Sigmoid colon (tissue), 7 donors: Measurements from ENCODE around the gene TJP3. TPM values are rescaled to one million over a fixed set of nuclear protein-coding genes. Genes with fewer than 3 reads are reported as not detected.

Experiments
- DNase-seq: peaks from one replicate; pipeline ENCODE4 v3.0.0-alpha.2; 2019
- H3K27ac ChIP-seq, 4 donors: fragments of 200-600 bp; sonication (generic); one replicate each; pipeline ENCODE4 v1.5.1; 2016 to 2019; ENCODE audit warnings: mild to moderate bottlenecking in 1 of 4
- H3K27me3 ChIP-seq, 3 donors: fragments of 200-600 bp; sonication (generic); one replicate each; pipeline ENCODE4 v1.5.1; 2019; ENCODE audit warnings: mild to moderate bottlenecking in 1 of 3
- H3K36me3 ChIP-seq, 4 donors: fragments of 200-600 bp; sonication (generic); one replicate each; pipeline ENCODE4 v1.5.1; 2016 to 2019
- H3K4me1 ChIP-seq, 4 donors: fragments of 200-600 bp; sonication (generic); one replicate each; pipeline ENCODE4 v1.5.1; 2017 to 2019
- H3K4me3 ChIP-seq, 4 donors: fragments of 200-600 bp; sonication (generic); one replicate each; pipeline ENCODE4 v1.5.1; 2017 to 2019; ENCODE audit warnings: mild to moderate bottlenecking in 2 of 4, moderate library complexity in 1 of 4
- H3K9me3 ChIP-seq, 4 donors: fragments of 200-600 bp in 3 of 4; sonication (generic) in 3 of 4; one replicate each; pipeline versions ENCODE4 v1.5.1 to v1.6.1; 2013 to 2019
- EP300 ChIP-seq, 4 donors: sonication (generic); formaldehyde crosslinking; IDR thresholded peaks; one replicate each; pipeline ENCODE4 v1.6.1; 2017; ENCODE audit warnings: antibody characterized with exemption in 4 of 4
- POLR2A ChIP-seq, 2 donors: fragments of 450-650 bp; IDR thresholded peaks; one replicate each; pipeline ENCODE4 v1.6.1; 2016; ENCODE audit warnings: antibody characterized with exemption in 2 of 2, mild to moderate bottlenecking in 2 of 2, moderate library complexity in 2 of 2
- POLR2AphosphoS5 ChIP-seq, 4 donors: sonication (generic); formaldehyde crosslinking; IDR thresholded peaks; one replicate each; pipeline ENCODE4 v1.6.1; 2017; ENCODE audit warnings: antibody characterized with exemption in 4 of 4
- WGBS, 2 donors: extraction: QIAGEN DNeasy Blood & Tissue Kit; methylation state at CpG; one replicate each; pipeline ENCODE4 v1.1.7; 2013; 5-methylcytosine and 5-hydroxymethylcytosine counted together
- intact Hi-C: fragments of 100-400 bp; cut with DNase I; formaldehyde crosslinking; loops from one replicate; pipeline ENCODE4 v1.15.1; 2023
- polyA plus RNA-seq, 3 donors: library from polyadenylated mRNA; stranded (reverse); fragments of 200-250 nt; gene quantifications; one replicate each; pipeline ENCODE4 v1.2.3, GENCODE V29; 2013
- total RNA-seq, 4 donors: library from RNA; depleted of rRNA; stranded (reverse); fragments of >200 nt; gene quantifications; one replicate each; pipeline ENCODE4 v1.1.0, GENCODE V29; 2016
- TF ChIP-seq, protein P1 (sequence below), 4 experiments: fragments of 450-650 bp in 3 of 4; fragments of 200-600 bp in 1 of 4; IDR thresholded peaks; one replicate each; pipeline ENCODE4 v1.5.1; 2016 to 2019; ENCODE audit warnings: antibody characterized with exemption in 4 of 4, mild to moderate bottlenecking in 3 of 4, moderate library complexity in 2 of 4
- donor health status: healthy with polysubstance abuse.
- donor health status: Bipolar disorder and iron deficiency.
- donor health status: healthy.

TJP3 gene
- total and polyA plus RNA-seq, 7 donors: 0.33 to 245 (median 80.2) TPM; not detected in 1

GRCh38 chr19:3737487-3738205, 29.5 kb downstream of the TJP3 start:
- intact Hi-C loops: no loop called here
- WGBS, 2 donors: 89 to 91% methylated on average over 10 of the region's 10 CpGs
- Histone ChIP-seq H3K27ac (no peak overlapping the region), H3K4me3 (no peak overlapping the region), H3K27me3 (no peaks in the 10 kb centered on the region), H3K36me3 (no peaks in the 10 kb centered on the region), H3K9me3 (no peaks in the 10 kb centered on the region), H3K4me1 (no peaks in the 10 kb centered on the region)
- TF ChIP-seq, protein P1, sequence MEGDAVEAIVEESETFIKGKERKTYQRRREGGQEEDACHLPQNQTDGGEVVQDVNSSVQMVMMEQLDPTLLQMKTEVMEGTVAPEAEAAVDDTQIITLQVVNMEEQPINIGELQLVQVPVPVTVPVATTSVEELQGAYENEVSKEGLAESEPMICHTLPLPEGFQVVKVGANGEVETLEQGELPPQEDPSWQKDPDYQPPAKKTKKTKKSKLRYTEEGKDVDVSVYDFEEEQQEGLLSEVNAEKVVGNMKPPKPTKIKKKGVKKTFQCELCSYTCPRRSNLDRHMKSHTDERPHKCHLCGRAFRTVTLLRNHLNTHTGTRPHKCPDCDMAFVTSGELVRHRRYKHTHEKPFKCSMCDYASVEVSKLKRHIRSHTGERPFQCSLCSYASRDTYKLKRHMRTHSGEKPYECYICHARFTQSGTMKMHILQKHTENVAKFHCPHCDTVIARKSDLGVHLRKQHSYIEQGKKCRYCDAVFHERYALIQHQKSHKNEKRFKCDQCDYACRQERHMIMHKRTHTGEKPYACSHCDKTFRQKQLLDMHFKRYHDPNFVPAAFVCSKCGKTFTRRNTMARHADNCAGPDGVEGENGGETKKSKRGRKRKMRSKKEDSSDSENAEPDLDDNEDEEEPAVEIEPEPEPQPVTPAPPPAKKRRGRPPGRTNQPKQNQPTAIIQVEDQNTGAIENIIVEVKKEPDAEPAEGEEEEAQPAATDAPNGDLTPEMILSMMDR (IDR thresholded peaks at IDR 0.05): no peak
- TF ChIP-seq POLR2AphosphoS5 (IDR thresholded peaks at IDR 0.05) (no peak), EP300 (IDR thresholded peaks at IDR 0.05) (no peak), POLR2A (IDR thresholded peaks at IDR 0.05) (no peak)
- DNase-seq: no peak

DNA sequence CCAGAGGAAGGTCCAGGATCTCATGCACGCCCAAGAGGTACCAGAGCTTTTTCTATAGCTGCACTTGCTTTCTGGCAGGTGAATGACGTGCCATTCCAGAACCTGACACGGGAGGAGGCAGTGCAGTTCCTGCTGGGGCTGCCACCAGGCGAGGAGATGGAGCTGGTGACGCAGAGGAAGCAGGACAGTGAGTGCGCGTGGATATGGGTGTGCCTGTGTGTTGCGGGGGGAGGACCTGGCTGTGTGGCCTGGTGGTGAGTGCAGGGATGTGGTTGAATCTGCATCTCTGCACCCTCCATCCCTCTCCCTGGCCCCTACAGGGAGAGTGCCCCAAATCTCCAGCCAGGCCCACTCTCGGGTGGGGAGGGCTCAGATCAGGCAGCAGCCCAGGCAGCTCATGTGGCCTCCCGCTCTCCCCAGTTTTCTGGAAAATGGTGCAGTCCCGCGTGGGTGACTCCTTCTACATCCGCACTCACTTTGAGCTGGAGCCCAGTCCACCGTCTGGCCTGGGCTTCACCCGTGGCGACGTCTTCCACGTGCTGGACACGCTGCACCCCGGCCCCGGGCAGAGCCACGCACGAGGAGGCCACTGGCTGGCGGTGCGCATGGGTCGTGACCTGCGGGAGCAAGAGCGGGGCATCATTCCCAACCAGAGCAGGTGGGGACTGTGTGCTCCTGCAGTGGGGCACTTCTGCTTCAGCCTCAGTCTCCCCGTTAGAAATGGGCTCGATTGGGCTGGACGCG, 30.5 kb downstream of the TJP3 start:
- no peak for DNase-seq
- TF ChIP-seq, protein P1 (IDR thresholded peaks at IDR 0.05): no peak
- TF ChIP-seq POLR2A (IDR thresholded peaks at IDR 0.05) (no peak), EP300 (IDR thresholded peaks at IDR 0.05) (no peak), POLR2AphosphoS5 (IDR thresholded peaks at IDR 0.05) (no peak)
- H3K36me3 ChIP-seq: no peaks in the 10 kb centered on the region
- H3K4me1 ChIP-seq: no peaks in the 10 kb centered on the region
- no peak overlapping the region for H3K27ac ChIP-seq
- no peak overlapping the region for H3K4me3 ChIP-seq
- 93 to 94% methylated on average over 32 of the region's 32 CpGs for WGBS, 2 donors
- intact Hi-C loops: no loop called here
- H3K27me3 ChIP-seq: no peaks in the 10 kb centered on the region
- H3K9me3 ChIP-seq: no peaks in the 10 kb centered on the region

DNA sequence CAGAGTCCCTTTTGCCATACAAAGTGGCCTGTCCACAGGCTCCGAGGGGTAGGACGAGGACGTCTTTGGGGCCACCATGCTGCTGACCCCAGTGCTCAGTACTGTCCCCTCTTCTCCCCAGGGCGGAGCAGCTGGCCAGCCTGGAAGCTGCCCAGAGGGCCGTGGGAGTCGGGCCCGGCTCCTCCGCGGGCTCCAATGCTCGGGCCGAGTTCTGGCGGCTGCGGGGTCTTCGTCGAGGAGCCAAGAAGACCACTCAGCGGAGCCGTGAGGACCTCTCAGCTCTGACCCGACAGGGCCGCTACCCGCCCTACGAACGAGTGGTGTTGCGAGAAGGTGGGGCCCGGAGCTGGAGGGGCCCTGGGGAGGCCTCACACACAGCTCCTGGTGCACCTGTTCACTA, 32.2 kb downstream of the TJP3 start:
- intact Hi-C loops: no loop called here
- Histone ChIP-seq H3K4me1 (no peaks in the 10 kb centered on the region), H3K4me3 (no peak overlapping the region), H3K27ac (no peak overlapping the region), H3K9me3 (no peaks in the 10 kb centered on the region), H3K36me3 (no peaks in the 10 kb centered on the region), H3K27me3 (no peaks in the 10 kb centered on the region)
- TF ChIP-seq, protein P1 (IDR thresholded peaks at IDR 0.05): no peak
- TF ChIP-seq POLR2A (IDR thresholded peaks at IDR 0.05) (no peak), POLR2AphosphoS5 (IDR thresholded peaks at IDR 0.05) (no peak), EP300 (IDR thresholded peaks at IDR 0.05) (no peak)
- 94 to 95% methylated on average over 24 of the region's 24 CpGs for WGBS, 2 donors
- DNase-seq: no peak

GRCh38 chr19:3743486-3743885, 35.3 kb downstream of the TJP3 start:
- Histone ChIP-seq H3K27me3 (peaks cover 0 to 21% (median 0%) of the 10 kb centered on the region in 3 donors), H3K4me3 (no peak overlapping the region), H3K36me3 (no peaks in the 10 kb centered on the region), H3K4me1 (no peaks in the 10 kb centered on the region), H3K9me3 (no peaks in the 10 kb centered on the region), H3K27ac (no peak overlapping the region)
- intact Hi-C loops: no loop called here
- no peak for DNase-seq
- WGBS, 2 donors: 90 to 97% methylated on average over 2 of the region's 2 CpGs
- TF ChIP-seq, protein P1 (IDR thresholded peaks at IDR 0.05): no peak
- TF ChIP-seq EP300 (IDR thresholded peaks at IDR 0.05) (no peak), POLR2A (IDR thresholded peaks at IDR 0.05) (no peak), POLR2AphosphoS5 (IDR thresholded peaks at IDR 0.05) (no peak)
